Measurements from ENCODE around the gene EIF4A3.

The EIF4A3 gene

GRCh38 chr17:80132906-80133625 lies 13.9 kb downstream of the EIF4A3 start:
- no peak for DNase-seq

DNA sequence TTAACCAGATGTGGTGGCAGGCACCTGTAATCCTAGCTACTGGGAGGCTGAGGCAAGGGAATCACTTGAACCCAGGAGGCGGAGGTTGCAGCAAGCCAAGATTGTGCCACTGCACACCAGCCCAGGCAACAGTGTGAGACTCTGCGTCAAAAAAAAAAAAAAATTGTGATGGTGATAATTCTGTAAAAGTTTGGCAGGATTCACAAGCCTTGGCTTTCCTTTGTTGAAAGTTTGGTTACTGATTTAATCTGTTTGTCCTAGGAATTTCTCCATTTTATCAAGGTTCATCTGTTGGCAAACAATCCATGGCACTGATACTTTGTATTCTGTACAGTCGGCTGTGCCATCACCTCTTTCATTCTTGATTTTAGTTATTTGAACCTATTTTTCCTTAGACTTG lies 15.9 kb downstream of the EIF4A3 start:
- no peak for DNase-seq

- no peak for DNase-seq
Measured at GRCh38 chr17:80129006-80129565, 17.8 kb downstream of the EIF4A3 start.

DNA sequence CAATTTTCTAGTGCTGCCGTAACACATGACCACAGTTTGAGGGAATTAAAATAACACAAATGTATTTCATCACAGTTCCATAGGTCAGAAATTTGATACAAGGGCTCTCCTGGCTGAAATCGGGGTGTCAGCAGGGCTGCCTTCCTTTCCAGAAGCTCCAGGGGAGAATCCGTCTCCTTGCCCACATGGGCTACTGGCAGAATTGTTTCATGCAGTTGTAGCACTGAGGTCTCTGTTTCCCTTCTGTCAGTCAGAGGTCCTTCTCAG lies 20.5 kb downstream of the EIF4A3 start:
- no peak for DNase-seq

- no peak for DNase-seq
Measured at GRCh38 chr17:80125656-80126448, 21.1 kb downstream of the EIF4A3 start.

DNA sequence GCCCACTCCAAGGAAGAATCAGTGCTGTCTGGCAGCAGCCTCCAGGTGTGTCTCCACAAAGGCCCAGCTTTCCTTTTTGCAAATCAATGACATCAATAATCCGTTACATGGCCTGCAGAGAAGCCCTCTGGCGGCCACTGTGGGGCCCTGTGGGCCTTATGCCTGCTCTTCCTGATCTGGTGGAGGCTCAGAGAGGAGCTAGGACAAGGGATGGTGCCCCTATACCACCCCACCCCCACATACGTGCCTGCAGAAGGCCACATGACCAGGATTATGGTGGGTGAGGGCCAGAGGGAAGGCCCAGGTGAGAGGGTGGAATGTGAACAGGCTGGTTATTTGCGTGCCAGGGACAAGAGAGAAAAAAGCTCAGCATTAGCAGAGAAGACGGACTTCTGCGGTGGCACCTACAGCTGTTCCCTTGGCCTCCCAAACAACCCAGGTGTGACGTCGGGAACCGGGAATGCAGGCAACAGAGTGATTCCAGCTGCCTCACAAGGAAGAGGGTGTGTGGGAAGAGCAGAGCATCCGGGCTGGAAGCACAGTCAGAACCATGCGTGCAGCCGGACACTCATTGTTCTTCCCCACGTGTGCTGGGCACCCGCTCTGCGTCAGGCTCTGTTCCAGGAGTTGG lies 22.5 kb downstream of the EIF4A3 start:
- DNase-seq = no peak

GRCh38 chr17:80123791-80124190 lies 23.1 kb downstream of the EIF4A3 start:
- no peak for DNase-seq

- DNase-seq = no peak
Measured at GRCh38 chr17:80122926-80123505, 23.9 kb downstream of the EIF4A3 start.

DNA sequence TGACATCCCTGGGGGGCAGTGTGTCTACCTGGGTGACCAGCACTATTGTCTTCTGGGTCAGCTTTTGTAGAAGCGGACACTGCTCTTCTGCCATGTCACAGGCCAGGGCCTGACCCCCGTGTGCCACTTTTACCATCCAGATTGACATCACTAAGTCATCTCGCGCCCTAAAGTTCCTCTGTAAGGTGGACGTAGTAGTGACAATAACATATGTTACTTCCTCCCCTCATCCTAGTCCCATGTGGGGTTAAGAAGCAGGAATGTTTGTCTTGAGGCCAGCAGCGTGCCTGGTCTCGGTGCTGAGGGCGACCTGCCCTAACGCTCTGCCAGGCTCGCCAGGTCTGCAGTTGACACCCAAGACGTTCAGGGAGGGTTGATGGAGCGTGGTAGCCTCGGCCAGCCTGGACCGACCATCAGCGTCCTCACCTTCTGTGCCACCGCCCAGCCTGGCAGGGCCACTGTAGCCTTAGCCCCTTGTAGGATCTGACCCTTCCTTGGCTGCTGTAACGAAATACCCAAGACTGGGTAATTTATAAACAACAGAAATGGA lies 24.8 kb downstream of the EIF4A3 start:
- no peak for DNase-seq

GRCh38 chr17:80119839-80120238 lies 27.1 kb downstream of the EIF4A3 start:
- no peak for DNase-seq

DNA sequence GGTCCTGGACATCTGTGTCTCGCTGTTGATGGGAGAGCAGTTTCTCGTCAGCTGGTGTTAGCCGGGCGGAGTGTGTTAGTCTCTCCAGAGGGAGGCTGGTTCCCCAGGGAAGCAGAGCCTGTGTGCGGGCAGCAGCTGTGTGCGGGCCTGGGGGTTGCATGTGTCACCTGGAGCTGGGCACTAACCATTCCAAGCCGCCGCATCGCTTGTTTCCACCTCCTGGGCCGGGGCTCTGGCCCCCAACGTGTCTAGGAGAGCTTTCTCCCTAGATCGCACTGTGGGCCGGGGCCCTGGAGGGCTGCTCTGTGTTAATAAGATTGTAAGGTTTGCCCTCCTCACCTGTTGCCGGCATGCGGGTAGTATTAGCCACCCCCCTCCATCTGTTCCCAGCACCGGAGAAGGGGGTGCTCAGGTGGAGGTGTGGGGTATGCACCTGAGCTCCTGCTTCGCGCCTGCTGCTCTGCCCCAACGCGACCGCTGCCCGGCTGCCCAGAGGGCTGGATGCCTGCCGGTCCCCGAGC lies 27.6 kb downstream of the EIF4A3 start:
- DNase-seq = no peak

- DNase-seq = no peak
Measured at GRCh38 chr17:80118601-80119270, 28.2 kb downstream of the EIF4A3 start.

DNA sequence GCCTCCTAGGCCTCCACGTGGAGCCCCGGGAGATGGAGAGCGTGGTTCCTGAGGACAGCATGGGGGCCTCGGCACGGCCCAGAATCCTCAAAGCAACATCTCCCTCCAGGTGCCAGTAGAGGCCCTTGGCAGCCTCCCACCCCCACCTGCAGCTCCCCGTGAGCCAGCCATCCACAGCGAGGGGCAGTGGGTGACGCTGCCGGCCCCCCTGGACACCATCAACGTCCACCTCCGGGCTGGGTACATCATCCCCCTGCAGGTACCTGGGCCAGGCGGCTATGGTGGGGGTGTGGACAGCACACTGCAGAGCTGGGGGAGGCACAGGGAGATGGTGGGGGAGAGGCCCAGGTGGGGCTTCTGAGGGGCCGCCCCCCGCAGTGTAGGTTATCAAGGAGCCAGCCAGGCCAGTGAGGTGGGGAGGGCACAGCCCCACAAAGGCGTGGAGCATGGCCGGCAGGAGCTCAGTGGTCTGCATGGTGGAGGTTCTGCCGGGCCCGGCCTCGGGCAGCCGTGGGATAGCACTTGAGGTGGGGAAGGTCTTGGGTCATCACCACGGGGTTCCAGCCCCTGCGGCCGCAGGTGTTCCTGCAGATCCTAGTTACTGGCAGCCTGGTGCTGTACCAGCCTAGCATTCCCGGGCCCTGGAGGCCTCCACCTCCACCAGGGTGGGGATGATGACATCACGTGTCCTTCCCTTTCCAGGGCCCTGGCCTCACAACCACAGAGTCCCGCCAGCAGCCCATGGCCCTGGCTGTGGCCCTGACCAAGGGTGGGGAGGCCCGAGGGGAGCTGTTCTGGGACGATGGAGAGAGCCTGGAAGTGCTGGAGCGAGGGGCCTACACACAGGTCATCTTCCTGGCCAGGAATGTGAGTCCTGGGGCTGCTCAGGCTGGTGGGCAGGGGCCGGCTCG lies 29.2 kb downstream of the EIF4A3 start:
- no peak for DNase-seq

- DNase-seq = no peak
Measured at GRCh38 chr17:80116921-80117380, 30.0 kb downstream of the EIF4A3 start.

DNA sequence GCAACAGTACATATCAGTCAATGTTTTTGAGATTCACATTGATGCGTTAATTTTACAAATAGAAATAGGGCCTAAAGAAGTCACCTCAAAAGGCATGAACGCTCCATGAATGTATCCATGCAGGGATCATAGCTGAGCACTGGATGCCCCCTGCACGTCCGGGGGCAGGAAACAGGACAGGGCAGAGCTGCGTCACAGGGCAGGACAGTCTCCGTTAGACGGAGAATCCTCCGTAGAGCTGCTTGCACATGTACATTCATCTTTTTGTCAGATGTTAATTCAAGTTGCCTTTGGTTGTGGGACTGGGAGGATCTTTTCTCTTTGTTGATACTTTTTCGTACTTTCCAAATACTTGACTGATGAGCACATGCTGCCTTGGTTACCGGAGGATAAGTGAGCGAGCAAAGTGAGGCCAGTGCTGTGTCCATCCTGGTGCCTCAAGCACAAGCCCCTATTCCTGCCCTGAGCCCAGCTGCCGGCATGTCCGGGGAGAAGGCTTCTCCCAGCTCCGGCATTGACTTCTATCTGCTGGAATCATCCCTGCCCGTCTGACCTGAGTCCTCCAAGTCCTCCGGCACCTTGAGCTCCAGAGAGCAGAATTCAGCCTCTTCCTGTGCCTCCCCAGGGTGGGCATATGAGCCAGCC lies 30.5 kb downstream of the EIF4A3 start:
- no peak for DNase-seq

DNA sequence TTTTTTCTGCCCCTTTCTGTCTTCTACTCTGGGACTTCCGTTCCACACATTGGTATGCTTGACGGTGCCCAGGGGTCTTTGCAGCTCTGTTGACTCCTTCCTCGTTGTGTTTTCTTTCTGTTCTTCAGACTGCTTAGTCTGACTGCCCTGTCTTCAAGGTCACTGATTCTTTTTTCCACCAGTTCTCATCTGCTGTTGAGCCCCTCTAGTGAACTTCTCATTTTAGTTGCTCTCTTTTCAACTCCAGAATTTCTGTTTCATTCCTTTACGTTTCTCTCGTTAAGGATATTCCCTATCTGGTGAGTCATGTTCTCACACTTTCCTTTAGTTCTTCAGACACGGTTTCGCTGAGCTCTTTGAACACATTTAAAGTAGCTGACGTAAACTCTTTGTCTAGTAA lies 31.8 kb downstream of the EIF4A3 start:
- DNase-seq = no peak

GRCh38 chr17:80114758-80115157 lies 32.2 kb downstream of the EIF4A3 start:
- DNase-seq = no peak

- no peak for DNase-seq
Measured at GRCh38 chr17:80113033-80113484, 33.9 kb downstream of the EIF4A3 start.

- DNase-seq = no peak
Measured at GRCh38 chr17:80112471-80113032, 34.4 kb downstream of the EIF4A3 start.

All from CD4-positive, alpha-beta T cell treated with Interleukin-21 for 1 hour (primary cell).